HCT116 (cell line): Measurements from ENCODE around the gene RAB3GAP2. TPM values are rescaled to one million over a fixed set of nuclear protein-coding genes. Genes with fewer than 3 reads are reported as not detected.

ENCODE experiments used
- ATAC-seq: fragments of 200-7000 bp; cut with Tn5 transposase; 2 replicates; pipeline ENCODE4 v1.9.1; 2020; ENCODE audit warnings: mild to moderate bottlenecking, moderate library complexity
- BruUV-seq: library from RNA; stranded (reverse); fragments of 400-500 nt; replicated peaks from 2 replicates; lab custom pipeline; 2021; lab: Mats Ljungman, UMichigan
- CTCF ChIA-PET: fragments of 300-600 bp; sonication (Branson Sonifier 250); formaldehyde crosslinking; loops from one replicate; lab custom pipeline; 2021; ENCODE audit warnings: antibody characterized with exemption; lab: Charles Lee
- POLR2A ChIA-PET: fragments of 300-600, 350-600 bp; sonication (Branson Sonifier 250); formaldehyde crosslinking; loops from one replicate; lab custom pipeline; 2021; ENCODE audit warnings: antibody characterized with exemption; lab: Charles Lee
- RAD21 ChIA-PET, 2 experiments: fragments of 300-600 bp; sonication (Branson Sonifier 250); formaldehyde crosslinking; loops; one replicate each; lab custom pipeline; 2023; ENCODE audit warnings: low total read pairs in 2 of 2; ENCODE audit not compliant: uncharacterized antibody in 2 of 2, unreplicated experiment in 2 of 2, low non-redundant PET in 1 of 2; lab: Charles Lee
- DNase-seq: peaks from one replicate; pipeline ENCODE4 v3.0.0-alpha.2; 2010; ENCODE audit warnings: low read depth, low spot score
- H2AFZ ChIP-seq: fragments of 200-600 bp; shearing (Covaris generic), sonication (generic); 2 replicates; pipeline ENCODE4 v1.6.1; 2017; ENCODE audit warnings: low read depth, mixed run types, mixed read lengths, antibody characterized with exemption, low read length; ENCODE audit not compliant: poor library complexity, severe bottlenecking
- H3K27ac ChIP-seq: 2 replicates; pipeline ENCODE4 v1.5.1; 2012; ENCODE audit warnings: low read depth, low read length
- H3K27me3 ChIP-seq: fragments of 200-600 bp; sonication (generic); 2 replicates; pipeline ENCODE4 v1.6.1; 2016; ENCODE audit warnings: mixed run types, low read length, mixed read lengths; ENCODE audit not compliant: insufficient read depth
- H3K36me3 ChIP-seq, 2 experiments: fragments of 200-500 bp in 1 of 2; fragments of 200-600 bp in 1 of 2; sonication (Bioruptor generic) in 1 of 2; sonication (generic) in 1 of 2; 2 replicates each; pipeline versions ENCODE4 v1.5.1 to v1.6.1; 2014 to 2016; ENCODE audit warnings: low read length in 2 of 2, inconsistent platforms in 1 of 2, mixed read lengths in 1 of 2, mixed run types in 1 of 2; ENCODE audit not compliant: insufficient read depth in 2 of 2, control insufficient read depth in 1 of 2
- H3K4me1 ChIP-seq, 2 experiments: fragments of 200-600 bp in 1 of 2; sonication (generic) in 1 of 2; 2 replicates each; pipeline versions ENCODE4 v1.5.1 to v1.6.1; 2012 to 2017; ENCODE audit warnings: low read length in 2 of 2, inconsistent platforms in 1 of 2, mild to moderate bottlenecking in 1 of 2, mixed read lengths in 1 of 2, mixed run types in 1 of 2, moderate library complexity in 1 of 2; ENCODE audit not compliant: insufficient read depth in 2 of 2, control insufficient read depth in 1 of 2
- H3K4me2 ChIP-seq: fragments of 200-600 bp; sonication (generic); 2 replicates; pipeline ENCODE4 v1.6.1; 2017; ENCODE audit warnings: mixed run types, low read length, mixed read lengths
- H3K4me3 ChIP-seq, 2 experiments: fragments of 200-600 bp in 1 of 2; sonication (generic) in 1 of 2; replicated peaks in 1 of 2; 2 replicates each; pipeline ENCODE4 v1.5.1; 2011 to 2016; ENCODE audit warnings: low read length in 2 of 2, control low read depth in 1 of 2, low read depth in 1 of 2, mild to moderate bottlenecking in 1 of 2, mixed read lengths in 1 of 2, mixed run types in 1 of 2
- H3K79me2 ChIP-seq: fragments of 200-600 bp; sonication (generic); 2 replicates; pipeline ENCODE4 v1.6.1; 2017; ENCODE audit warnings: mild to moderate bottlenecking, mixed run types, low read length, moderate library complexity, mixed read lengths; ENCODE audit not compliant: insufficient read depth
- H3K9ac ChIP-seq: fragments of 200-600 bp; sonication (generic); 2 replicates; pipeline ENCODE4 v1.6.1; 2016; ENCODE audit warnings: low read length, mixed read lengths
- H3K9me2 ChIP-seq: fragments of 200-600 bp; sonication (generic), shearing (Covaris generic); 2 replicates; pipeline ENCODE4 v1.6.1; 2017; ENCODE audit warnings: mixed run types, mild to moderate bottlenecking, moderate library complexity; ENCODE audit not compliant: insufficient read depth
- H3K9me3 ChIP-seq, 2 experiments: fragments of 200-500 bp in 1 of 2; fragments of 200-600 bp in 1 of 2; sonication (Bioruptor generic) in 1 of 2; sonication (generic) in 1 of 2; 2 replicates each; pipeline ENCODE4 v1.6.1; 2014 to 2017; ENCODE audit warnings: low read length in 2 of 2, mixed read lengths in 2 of 2, inconsistent platforms in 1 of 2, low read depth in 1 of 2, mild to moderate bottlenecking in 1 of 2, mixed run types in 1 of 2, moderate library complexity in 1 of 2; ENCODE audit not compliant: control insufficient read depth in 1 of 2, insufficient read depth in 1 of 2
- H4K20me1 ChIP-seq: fragments of 200-600 bp; sonication (generic), shearing (Covaris generic); 2 replicates; pipeline ENCODE4 v1.6.1; 2017; ENCODE audit warnings: mixed run types, mild to moderate bottlenecking, moderate library complexity; ENCODE audit not compliant: insufficient read depth
- CBX3 ChIP-seq: IDR thresholded peaks from 2 replicates; pipeline ENCODE4 v1.6.1; 2012; ENCODE audit warnings: low read depth
- CEBPB ChIP-seq: IDR thresholded peaks from 2 replicates; pipeline ENCODE4 v1.6.1; 2012; ENCODE audit warnings: low read depth
- ELF1 ChIP-seq: IDR thresholded peaks from 2 replicates; pipeline ENCODE4 v1.6.1; 2012; ENCODE audit warnings: low read depth, borderline replicate concordance
- FOSL1 ChIP-seq: IDR thresholded peaks from 2 replicates; pipeline ENCODE4 v1.6.1; 2012; ENCODE audit warnings: low read depth
- JUND ChIP-seq: IDR thresholded peaks from 2 replicates; pipeline ENCODE4 v1.6.1; 2012
- RAD21 ChIP-seq: IDR thresholded peaks from 2 replicates; pipeline ENCODE4 v1.6.1; 2012; ENCODE audit warnings: low read depth, mild to moderate bottlenecking
- REST ChIP-seq: IDR thresholded peaks from 2 replicates; pipeline ENCODE4 v1.6.1; 2012; ENCODE audit warnings: low read depth
- SP1 ChIP-seq: IDR thresholded peaks from 2 replicates; pipeline ENCODE4 v1.6.1; 2012; ENCODE audit warnings: low read depth
- SRF ChIP-seq: IDR thresholded peaks from 2 replicates; pipeline ENCODE4 v1.6.1; 2012; ENCODE audit warnings: low read depth
- TCF7L2 ChIP-seq: IDR thresholded peaks from 2 replicates; pipeline ENCODE4 v1.7.0; 2011; ENCODE audit warnings: borderline replicate concordance, inconsistent platforms; ENCODE audit not compliant: insufficient read depth, insufficient read length; ENCODE audit errors: extremely low read depth
- YY1 ChIP-seq: IDR thresholded peaks from 2 replicates; pipeline ENCODE4 v1.6.1; 2011; ENCODE audit warnings: low read length, low read depth, moderate library complexity, mild to moderate bottlenecking; ENCODE audit not compliant: insufficient replicate concordance; ENCODE audit errors: extremely low read depth
- ZBTB33 ChIP-seq: IDR thresholded peaks from 2 replicates; pipeline ENCODE4 v1.6.1; 2011; ENCODE audit warnings: mild to moderate bottlenecking, low read length, moderate library complexity; ENCODE audit not compliant: insufficient replicate concordance; ENCODE audit errors: extremely low read depth
- ZFX ChIP-seq: fragments of 450-650 bp; IDR thresholded peaks from 2 replicates; pipeline ENCODE4 v1.6.1; 2017
- intact Hi-C: fragments of 100-400 bp; cut with micrococcal nuclease; formaldehyde crosslinking; loops from 2 replicates; pipeline ENCODE4 v1.10.0; 2022
- total RNA-seq: library from RNA; stranded (reverse); gene quantifications from one replicate; pipeline ENCODE4 v1.2.1, GENCODE V29; 2021; ENCODE audit not compliant: unreplicated experiment
- TF ChIP-seq, protein P1 (sequence below): IDR thresholded peaks from 2 replicates; pipeline ENCODE4 v1.6.1; 2012

Gene RAB3GAP2
- total RNA-seq, 1 experiment from 2014 or later = 32.5 TPM

GRCh38 chr1:220119043-220119512 is 153.2 kb downstream of the RAB3GAP2 start:
- Histone ChIP-seq H3K4me2 (no peak overlapping the region), H4K20me1 (no peaks in the 10 kb centered on the region; the same call in 1 of the 2 replicates), H3K9ac (no peak overlapping the region), H3K27me3 (no peaks in the 10 kb centered on the region)
- BruUV-seq = no TSS peak
- no peak for ATAC-seq
- CTCF ChIA-PET = no interaction called here
- intact Hi-C loops = no loop called here
- no peak for TF ChIP-seq RAD21
- no peak for TF ChIP-seq ZFX
- no peak for TF ChIP-seq CBX3
- TF ChIP-seq, protein P1, sequence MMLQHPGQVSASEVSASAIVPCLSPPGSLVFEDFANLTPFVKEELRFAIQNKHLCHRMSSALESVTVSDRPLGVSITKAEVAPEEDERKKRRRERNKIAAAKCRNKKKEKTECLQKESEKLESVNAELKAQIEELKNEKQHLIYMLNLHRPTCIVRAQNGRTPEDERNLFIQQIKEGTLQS = no peak
- no peak for TF ChIP-seq SRF
- no peak for TF ChIP-seq TCF7L2
- no peak for TF ChIP-seq FOSL1
- no peak for TF ChIP-seq CEBPB
- TF ChIP-seq JUND = no peak
- TF ChIP-seq YY1 = no peak
- no peak for TF ChIP-seq REST
- no peak for TF ChIP-seq ZBTB33
- no peak for TF ChIP-seq SP1
- TF ChIP-seq ELF1 = no peak
- TF ChIP-seq, all 23 proteins: peak for 0
- peaks cover 7% of the 10 kb centered on the region for H3K79me2 ChIP-seq
- H2AFZ ChIP-seq = no peak overlapping the region
- H3K9me2 ChIP-seq = no peaks in the 10 kb centered on the region
- ChIA-PET POLR2A (no interaction called here), RAD21 (no interaction called here)
- H3K4me3 ChIP-seq = no peak overlapping the region
- no peak for DNase-seq
- no peaks in the 10 kb centered on the region for H3K9me3 ChIP-seq
- H3K27ac ChIP-seq = no peak overlapping the region
- H3K4me1 ChIP-seq = no peaks in the 10 kb centered on the region
- H3K36me3 ChIP-seq = peaks cover 8 to 26% of the 10 kb centered on the region in 2 experiments
